Skeletal muscle cell (primary cell): ENCODE data around the gene ALDH3B2.
"Not testable (repeated sequence)": the region's sequence is repeated elsewhere in the genome, so short reads cannot be mapped to it uniquely, and the experiment has no call there.

ENCODE experiments used
- DNase-seq: peaks from one replicate; pipeline ENCODE4 v3.0.0-alpha.2; 2010; ENCODE audit warnings: low read depth
- H3K4me3 ChIP-seq: 2 replicates; pipeline ENCODE4 v1.5.1; 2011; ENCODE audit warnings: low read depth, mild to moderate bottlenecking, control low read depth, low read length, moderate library complexity

The ALDH3B2 gene

DNA sequence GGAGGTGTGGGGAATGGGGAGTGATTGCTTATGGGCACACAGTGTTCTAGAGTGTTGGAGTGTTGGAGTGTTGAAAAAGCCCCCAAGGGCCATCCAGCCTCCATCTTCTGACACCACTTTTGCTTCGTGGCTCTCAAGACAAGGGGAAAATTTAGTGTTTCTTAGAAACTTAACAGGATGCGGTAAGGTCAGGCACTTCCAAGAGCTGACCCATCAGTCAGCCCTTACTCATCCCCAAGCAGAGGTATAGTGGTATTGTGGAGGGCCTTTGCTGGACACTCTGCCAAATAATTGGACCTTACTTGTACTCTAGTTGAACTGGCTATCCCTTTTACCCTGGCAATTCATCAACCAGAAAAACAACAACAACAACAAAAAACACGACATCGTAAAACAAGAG, 14.8 kb upstream of the ALDH3B2 start:
- DNase-seq = no peak
- H3K4me3 ChIP-seq = no peak overlapping the region

DNA sequence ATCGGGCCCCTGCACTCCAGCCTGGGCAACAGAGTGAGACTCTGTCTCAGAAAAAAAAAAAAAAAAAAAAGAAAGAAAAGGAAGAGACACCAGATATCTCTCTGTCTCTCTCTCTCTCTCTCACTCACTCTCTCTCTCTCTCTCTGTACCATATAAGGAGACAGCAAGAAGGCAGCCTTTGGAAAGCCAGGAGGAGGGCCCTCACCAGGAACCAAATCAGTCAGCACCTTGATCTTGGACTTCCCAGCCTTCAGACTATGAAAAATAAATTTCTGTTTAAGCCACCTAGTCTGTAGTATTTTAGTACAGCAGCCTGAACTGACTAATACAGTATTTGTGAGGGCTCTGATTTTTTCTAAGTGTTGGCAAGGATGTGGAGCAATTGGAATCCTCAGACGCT, 13.6 kb upstream of the ALDH3B2 start:
- DNase-seq = no peak
- H3K4me3 ChIP-seq = no peak overlapping the region

GRCh38 chr11:67685641-67686332, 11.4 kb upstream of the ALDH3B2 start:
- not testable (repeated sequence) for DNase-seq, H3K4me3 ChIP-seq

DNA sequence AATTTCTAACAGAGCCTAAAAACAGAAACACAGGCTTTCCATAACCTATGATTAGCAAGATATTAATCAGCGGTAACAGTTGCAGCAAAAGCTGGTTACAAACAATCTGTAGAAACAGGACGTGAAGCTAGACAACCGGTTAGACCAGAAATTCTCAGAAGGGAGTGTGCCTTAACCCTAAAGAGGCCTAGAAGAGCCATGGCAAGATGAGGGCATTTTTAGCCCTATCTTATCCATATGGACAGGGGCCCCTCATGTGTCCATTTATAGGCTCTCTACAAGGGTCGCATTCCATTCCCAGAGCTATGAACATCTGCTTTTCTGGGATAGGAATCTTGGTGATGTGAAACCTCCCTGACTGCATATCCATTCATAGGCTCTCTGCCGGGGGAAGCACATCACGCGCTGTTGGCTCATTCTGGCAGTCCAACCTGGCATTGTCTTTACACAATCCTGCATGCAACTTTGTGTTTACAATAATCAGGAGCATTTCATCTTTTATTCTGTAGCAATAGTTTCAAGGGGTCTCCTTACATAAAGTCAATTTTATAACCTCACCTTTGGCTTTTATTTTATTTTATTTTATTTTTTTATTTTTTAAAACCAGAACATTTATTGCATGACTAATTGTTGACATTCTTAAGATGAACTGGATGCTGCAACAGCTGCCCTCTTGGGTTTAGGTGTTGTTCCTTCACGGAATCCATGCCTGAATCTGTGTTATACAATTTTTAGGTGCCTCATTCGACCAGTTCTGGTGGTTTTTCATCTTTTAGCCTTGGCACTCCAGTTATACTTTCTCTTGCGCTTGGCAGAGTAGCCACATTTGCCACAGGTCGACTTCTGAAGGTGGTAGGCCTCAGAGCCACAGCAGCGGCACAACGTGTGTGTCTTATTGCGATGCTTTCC, 8.0 kb upstream of the ALDH3B2 start:
- not testable (repeated sequence) for DNase-seq, H3K4me3 ChIP-seq

DNA sequence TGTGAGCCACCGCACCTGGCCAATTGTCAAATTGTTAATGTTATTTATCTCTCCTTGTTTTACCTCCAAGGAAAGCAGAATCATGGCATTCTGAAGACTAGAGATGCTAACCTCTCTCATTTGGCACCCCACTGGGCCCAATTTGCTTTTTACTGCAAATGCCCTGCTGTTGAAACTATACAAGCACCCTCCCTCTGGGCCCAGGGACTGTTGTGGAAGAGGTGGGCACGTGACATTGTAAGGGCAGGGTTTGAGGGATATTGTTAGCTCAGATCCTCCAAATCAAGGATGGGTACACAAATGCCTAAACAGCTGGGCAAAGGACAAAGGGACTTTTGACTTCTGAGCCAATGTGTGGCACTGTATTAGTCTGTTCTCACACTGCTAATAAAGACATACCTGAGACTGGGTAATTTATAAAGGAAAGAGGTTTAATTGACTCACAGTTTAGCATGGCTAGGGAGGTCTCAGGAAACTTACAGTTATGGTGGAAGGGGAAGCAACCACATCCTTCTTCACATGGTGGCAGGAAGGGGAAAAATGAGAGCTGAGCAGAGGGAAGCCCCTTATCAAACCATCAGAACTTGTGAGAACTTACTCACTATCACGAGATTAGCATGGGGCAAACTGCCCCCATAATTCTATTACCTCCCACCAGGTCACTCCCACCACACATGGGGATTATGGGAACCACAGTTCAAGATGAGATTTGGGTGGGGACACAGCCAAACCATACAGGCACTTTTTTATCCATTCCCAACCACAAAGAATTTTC, 6.5 kb upstream of the ALDH3B2 start:
- H3K4me3 ChIP-seq = no peak overlapping the region
- no peak for DNase-seq

GRCh38 chr11:67675058-67675747, 780 bp upstream of the ALDH3B2 start:
- no peak for DNase-seq
- no peak overlapping the region for H3K4me3 ChIP-seq

GRCh38 chr11:67673902-67674301, 521 bp downstream of the ALDH3B2 start:
- DNase-seq = no peak

GRCh38 chr11:67673358-67673757, 1.1 kb downstream of the ALDH3B2 start:
- H3K4me3 ChIP-seq = no peak overlapping the region

More at GRCh38 chr11:67673902-67674301, 521 bp downstream of the ALDH3B2 start:
- no peak overlapping the region for H3K4me3 ChIP-seq

GRCh38 chr11:67671211-67671520, 3.3 kb downstream of the ALDH3B2 start:
- H3K4me3 ChIP-seq = no peak overlapping the region
- DNase-seq = no peak

More at GRCh38 chr11:67673358-67673757, 1.1 kb downstream of the ALDH3B2 start:
- DNase-seq = no peak

- no peak for DNase-seq
- H3K4me3 ChIP-seq = no peak overlapping the region
Observed at GRCh38 chr11:67670316-67671210, 3.9 kb downstream of the ALDH3B2 start.

DNA sequence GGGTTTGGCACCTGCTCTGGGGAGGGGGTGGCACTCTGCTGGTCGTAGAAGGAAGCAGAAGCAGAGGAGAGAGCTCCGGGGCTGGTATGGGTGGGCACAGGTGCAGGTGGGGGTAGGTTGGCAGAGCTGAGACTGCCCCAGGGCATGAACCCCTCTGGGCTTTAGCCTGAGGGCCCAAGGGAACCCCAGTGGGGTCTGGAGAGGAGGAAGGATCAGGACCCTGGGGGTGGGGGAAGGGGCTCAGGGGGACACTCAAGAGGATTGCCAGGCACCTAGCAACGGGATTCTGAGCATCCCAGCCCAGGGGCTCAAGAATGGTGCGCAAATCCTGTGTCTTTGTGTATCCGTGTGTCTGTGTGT, 6.3 kb downstream of the ALDH3B2 start:
- no peak overlapping the region for H3K4me3 ChIP-seq
- DNase-seq = no peak

- DNase-seq = no peak
- H3K4me3 ChIP-seq = no peak overlapping the region
Observed at GRCh38 chr11:67667490-67668191, 6.8 kb downstream of the ALDH3B2 start.

- no peak for DNase-seq
- H3K4me3 ChIP-seq = no peak overlapping the region
Observed at GRCh38 chr11:67666676-67667489, 7.5 kb downstream of the ALDH3B2 start.

DNA sequence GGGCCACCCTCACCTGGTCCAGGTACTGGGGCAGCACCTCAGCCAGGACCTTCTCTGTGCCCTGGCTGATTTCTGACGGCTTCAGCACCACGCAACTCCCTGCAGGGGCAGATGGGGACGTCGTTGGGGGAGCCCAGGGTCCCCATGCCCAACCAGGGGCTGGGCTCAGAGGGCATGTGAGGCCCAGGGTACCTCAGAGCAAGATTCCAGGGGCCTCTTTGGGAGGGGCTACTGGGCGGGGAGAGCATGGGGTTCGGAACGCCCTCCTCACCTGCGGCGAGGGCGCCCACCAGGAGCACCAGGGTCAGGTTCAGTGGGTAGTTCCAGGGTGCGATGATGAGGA, 8.1 kb downstream of the ALDH3B2 start:
- no peak overlapping the region for H3K4me3 ChIP-seq
- DNase-seq = no peak

GRCh38 chr11:67665541-67666302, 8.7 kb downstream of the ALDH3B2 start:
- no peak for DNase-seq
- no peak overlapping the region for H3K4me3 ChIP-seq

DNA sequence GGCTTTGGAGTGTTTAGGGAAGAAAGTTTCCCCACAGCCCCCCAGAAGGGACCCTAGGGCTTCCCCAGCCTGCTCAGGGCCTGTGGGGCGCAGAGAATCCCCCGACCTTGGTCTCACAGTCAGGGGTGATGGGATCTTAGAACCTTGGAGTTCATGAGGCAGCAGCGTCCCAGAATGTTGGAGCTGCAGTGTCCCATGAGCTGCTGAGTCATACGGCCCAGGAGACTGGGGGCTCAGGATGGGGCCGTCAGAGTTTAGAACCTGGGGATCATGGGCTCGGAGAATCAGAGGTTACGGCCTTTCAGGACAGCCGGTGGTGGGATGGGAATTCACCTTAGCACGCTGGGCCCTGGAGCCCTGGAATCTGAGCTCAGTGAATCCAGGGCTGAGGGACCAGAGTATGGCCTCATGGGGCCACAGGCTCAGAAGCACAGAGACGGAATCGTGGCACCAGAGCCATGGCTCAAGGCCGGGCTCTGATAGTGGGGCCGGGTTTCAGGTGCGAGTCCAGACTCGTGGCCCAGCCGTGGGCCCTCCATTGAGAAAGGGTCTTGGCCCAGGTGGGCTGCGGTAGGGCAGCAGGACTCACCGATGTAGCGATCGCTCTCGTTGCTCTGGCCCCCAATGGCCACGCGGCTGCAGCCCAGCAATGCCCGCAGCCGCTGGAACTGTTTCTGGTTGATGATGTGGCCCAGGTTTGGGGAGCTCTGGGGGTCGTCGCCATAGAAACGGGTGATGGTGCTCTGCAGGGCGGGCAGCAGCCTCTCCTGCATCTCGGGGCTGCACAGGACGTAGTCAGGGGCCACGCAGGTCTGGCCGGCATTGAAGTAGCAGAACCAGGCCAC, 9.5 kb downstream of the ALDH3B2 start:
- no peak for DNase-seq

More for the DNA sequence above, 9.5 kb downstream of the ALDH3B2 start:
- no peak overlapping the region for H3K4me3 ChIP-seq
